ENCODE results near the gene GPR183.

Gene GPR183

GRCh38 chr13:99345345-99345744 lies 38.1 kb upstream of the GPR183 start:
- no peak overlapping the region for H3K27ac ChIP-seq (ENCODE audit: extremely low read depth, low read depth, low read length)
- H3K36me3 ChIP-seq (ENCODE audit: control insufficient read depth in 2 of 2, insufficient read depth in 1 of 2, low read length in 2 of 2) = peaks cover 0 to 35% of the 10 kb centered on the region in 2 experiments; a peak in 1 of 3 replicates
- ChIA-PET CTCF (no interaction called here), POLR2A (interaction anchor here (0.6 kb wide), 1 partner anchor 1000 kb away, joined by 3 read pairs; no protein-coding TSS in a partner anchor)
- no peak overlapping the region for H3K4me3 ChIP-seq (ENCODE audit: low read depth, low read length)
- TF ChIP-seq ZNF654 (tag by site-specific recombination; IDR thresholded peaks at IDR 0.05; ENCODE audit: low read depth) = no peak
- H3K4me1 ChIP-seq (ENCODE audit: control insufficient read depth, insufficient read depth, low read length) = no peaks in the 10 kb centered on the region
- H3K9me3 ChIP-seq (ENCODE audit: control insufficient read depth, insufficient read depth, low read depth, low read length) = no peaks in the 10 kb centered on the region

- TF ChIP-seq ZNF10 (tag by site-specific recombination; IDR thresholded peaks at IDR 0.05) (no peak), ZNF76 (tag by site-specific recombination; IDR thresholded peaks at IDR 0.05; ENCODE audit: borderline replicate concordance, low read depth) (no peak), ZNF202 (tag by site-specific recombination; IDR thresholded peaks at IDR 0.05; ENCODE audit: borderline replicate concordance) (no peak), ZBTB8A (tag by site-specific recombination; IDR thresholded peaks at IDR 0.05) (no peak), ZNF560 (tag by site-specific recombination; IDR thresholded peaks at IDR 0.05; ENCODE audit: borderline replicate concordance) (no peak), ZFP69B (tag by site-specific recombination; IDR thresholded peaks at IDR 0.05) (no peak), ZNF140 (tag by site-specific recombination; IDR thresholded peaks at IDR 0.05) (no peak), SP3 (tag by site-specific recombination; IDR thresholded peaks at IDR 0.05) (no peak), KLF10 (tag by site-specific recombination; IDR thresholded peaks at IDR 0.05) (no peak), ZNF623 (tag by site-specific recombination; IDR thresholded peaks at IDR 0.05) (no peak), ZNF660 (tag by site-specific recombination; IDR thresholded peaks at IDR 0.05) (no peak), ZNF514 (tag by site-specific recombination; IDR thresholded peaks at IDR 0.05) (no peak)
- TF ChIP-seq, protein P1, sequence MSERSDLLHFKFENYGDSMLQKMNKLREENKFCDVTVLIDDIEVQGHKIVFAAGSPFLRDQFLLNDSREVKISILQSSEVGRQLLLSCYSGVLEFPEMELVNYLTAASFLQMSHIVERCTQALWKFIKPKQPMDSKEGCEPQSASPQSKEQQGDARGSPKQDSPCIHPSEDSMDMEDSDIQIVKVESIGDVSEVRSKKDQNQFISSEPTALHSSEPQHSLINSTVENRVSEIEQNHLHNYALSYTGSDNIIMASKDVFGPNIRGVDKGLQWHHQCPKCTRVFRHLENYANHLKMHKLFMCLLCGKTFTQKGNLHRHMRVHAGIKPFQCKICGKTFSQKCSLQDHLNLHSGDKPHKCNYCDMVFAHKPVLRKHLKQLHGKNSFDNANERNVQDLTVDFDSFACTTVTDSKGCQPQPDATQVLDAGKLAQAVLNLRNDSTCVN (tag by site-specific recombination; optimal IDR thresholded peaks at IDR 0.05) = no peak
- TF ChIP-seq, protein P2, sequence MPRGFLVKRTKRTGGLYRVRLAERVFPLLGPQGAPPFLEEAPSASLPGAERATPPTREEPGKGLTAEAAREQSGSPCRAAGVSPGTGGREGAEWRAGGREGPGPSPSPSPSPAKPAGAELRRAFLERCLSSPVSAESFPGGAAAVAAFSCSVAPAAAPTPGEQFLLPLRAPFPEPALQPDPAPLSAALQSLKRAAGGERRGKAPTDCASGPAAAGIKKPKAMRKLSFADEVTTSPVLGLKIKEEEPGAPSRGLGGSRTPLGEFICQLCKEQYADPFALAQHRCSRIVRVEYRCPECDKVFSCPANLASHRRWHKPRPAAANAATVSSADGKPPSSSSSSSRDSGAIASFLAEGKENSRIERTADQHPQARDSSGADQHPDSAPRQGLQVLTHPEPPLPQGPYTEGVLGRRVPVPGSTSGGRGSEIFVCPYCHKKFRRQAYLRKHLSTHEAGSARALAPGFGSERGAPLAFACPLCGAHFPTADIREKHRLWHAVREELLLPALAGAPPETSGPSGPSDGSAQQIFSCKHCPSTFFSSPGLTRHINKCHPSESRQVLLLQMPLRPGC (tag by site-specific recombination; IDR thresholded peaks at IDR 0.05) = no peak
- Histone ChIP-seq H3K4me3 (ENCODE audit: low read depth, low read length) (no peak overlapping the region), H3K27ac (ENCODE audit: extremely low read depth, low read depth, low read length) (no peak overlapping the region), H3K9me3 (ENCODE audit: control insufficient read depth, insufficient read depth, low read depth, low read length) (no peaks in the 10 kb centered on the region), H3K36me3 (ENCODE audit: control insufficient read depth in 2 of 2, insufficient read depth in 1 of 2, low read length in 2 of 2) (peaks cover 0 to 37% of the 10 kb centered on the region in 2 experiments; a peak in 1 of 3 replicates), H3K4me1 (ENCODE audit: control insufficient read depth, insufficient read depth, low read length) (no peaks in the 10 kb centered on the region; the same call in 1 of the 2 replicates)
- ChIA-PET POLR2A (no interaction called here), CTCF (interaction anchor here (0.5 to 0.8 kb wide), 3 partner anchors 10 to 168 kb away, joined by 3 to 4 read pairs (median 3); no protein-coding TSS in a partner anchor)
Measured at GRCh38 chr13:99344610-99345208, 37.5 kb upstream of the GPR183 start.

GRCh38 chr13:99342723-99343315 lies 35.6 kb upstream of the GPR183 start:
- H3K4me3 ChIP-seq (ENCODE audit: low read depth, low read length) = no peak overlapping the region
- H3K9me3 ChIP-seq (ENCODE audit: control insufficient read depth, insufficient read depth, low read depth, low read length) = no peaks in the 10 kb centered on the region
- no peaks in the 10 kb centered on the region; the same call in 1 of the 2 replicates for H3K4me1 ChIP-seq (ENCODE audit: control insufficient read depth, insufficient read depth, low read length)
- peaks cover 0 to 33% of the 10 kb centered on the region in 2 experiments; a peak in 1 of 3 replicates for H3K36me3 ChIP-seq (ENCODE audit: control insufficient read depth in 2 of 2, insufficient read depth in 1 of 2, low read length in 2 of 2)
- ChIA-PET CTCF (interaction anchor here (0.6 kb wide), 1 partner anchor 558 kb away, joined by 3 read pairs; no protein-coding TSS in a partner anchor), POLR2A (no interaction called here)
- H3K27ac ChIP-seq (ENCODE audit: extremely low read depth, low read depth, low read length) = no peak overlapping the region
- TF ChIP-seq WT1 (tag by site-specific recombination; IDR thresholded peaks at IDR 0.05) (no peak), ZBTB48 (tag by site-specific recombination; IDR thresholded peaks at IDR 0.05) (no peak), ZNF157 (tag by site-specific recombination; IDR thresholded peaks at IDR 0.05) (no peak), TCF7L2 (IDR thresholded peaks at IDR 0.05; ENCODE audit: borderline replicate concordance, low read depth, low read length) (no peak), ZNF585B (tag by site-specific recombination; IDR thresholded peaks at IDR 0.05) (no peak), ZNF610 (tag by site-specific recombination; IDR thresholded peaks at IDR 0.05; ENCODE audit: borderline replicate concordance) (no peak), PRDM6 (tag by site-specific recombination; IDR thresholded peaks at IDR 0.05) (no peak), ZNF843 (tag by site-specific recombination; IDR thresholded peaks at IDR 0.05) (no peak), ZNF433 (tag by site-specific recombination; IDR thresholded peaks at IDR 0.05; ENCODE audit: low read depth) (no peak)
- TF ChIP-seq, protein P3, sequence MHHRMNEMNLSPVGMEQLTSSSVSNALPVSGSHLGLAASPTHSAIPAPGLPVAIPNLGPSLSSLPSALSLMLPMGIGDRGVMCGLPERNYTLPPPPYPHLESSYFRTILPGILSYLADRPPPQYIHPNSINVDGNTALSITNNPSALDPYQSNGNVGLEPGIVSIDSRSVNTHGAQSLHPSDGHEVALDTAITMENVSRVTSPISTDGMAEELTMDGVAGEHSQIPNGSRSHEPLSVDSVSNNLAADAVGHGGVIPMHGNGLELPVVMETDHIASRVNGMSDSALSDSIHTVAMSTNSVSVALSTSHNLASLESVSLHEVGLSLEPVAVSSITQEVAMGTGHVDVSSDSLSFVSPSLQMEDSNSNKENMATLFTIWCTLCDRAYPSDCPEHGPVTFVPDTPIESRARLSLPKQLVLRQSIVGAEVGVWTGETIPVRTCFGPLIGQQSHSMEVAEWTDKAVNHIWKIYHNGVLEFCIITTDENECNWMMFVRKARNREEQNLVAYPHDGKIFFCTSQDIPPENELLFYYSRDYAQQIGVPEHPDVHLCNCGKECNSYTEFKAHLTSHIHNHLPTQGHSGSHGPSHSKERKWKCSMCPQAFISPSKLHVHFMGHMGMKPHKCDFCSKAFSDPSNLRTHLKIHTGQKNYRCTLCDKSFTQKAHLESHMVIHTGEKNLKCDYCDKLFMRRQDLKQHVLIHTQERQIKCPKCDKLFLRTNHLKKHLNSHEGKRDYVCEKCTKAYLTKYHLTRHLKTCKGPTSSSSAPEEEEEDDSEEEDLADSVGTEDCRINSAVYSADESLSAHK (tag by site-specific recombination; IDR thresholded peaks at IDR 0.05) = no peak
